GM18861 (cell line): ENCODE measurements around the gene TH.
"Not testable (repeated sequence)": the region's sequence is repeated elsewhere in the genome, so short reads cannot be mapped to it uniquely, and the experiment has no call there.

Experiments used
- ATAC-seq: cut with Tn5 transposase; IDR thresholded peaks from one replicate; pipeline ENCODE4 v1.9.1; 2021; ENCODE audit not compliant: unreplicated experiment

TH gene

DNA sequence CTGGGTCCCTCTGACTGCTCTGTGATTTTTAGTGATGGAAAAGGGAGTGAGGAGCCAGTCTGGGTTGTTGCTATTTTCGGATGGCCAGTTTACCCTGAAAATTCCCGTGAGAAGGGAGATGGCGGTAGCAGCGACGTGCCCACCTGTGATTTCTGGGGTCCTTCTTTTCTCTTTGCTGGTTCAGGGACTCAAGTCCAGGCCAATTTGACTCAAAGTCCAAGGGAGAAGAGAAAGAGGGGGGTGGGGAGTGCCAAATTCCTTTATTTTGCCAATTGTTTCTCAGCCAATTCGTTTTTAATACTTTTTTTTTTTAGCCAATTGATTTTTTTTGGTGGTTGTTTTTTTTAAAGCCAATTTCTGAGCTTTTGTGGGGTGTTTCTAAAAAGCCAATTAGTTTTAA lies 39.4 kb downstream of the TH start:
- no peak for ATAC-seq

DNA sequence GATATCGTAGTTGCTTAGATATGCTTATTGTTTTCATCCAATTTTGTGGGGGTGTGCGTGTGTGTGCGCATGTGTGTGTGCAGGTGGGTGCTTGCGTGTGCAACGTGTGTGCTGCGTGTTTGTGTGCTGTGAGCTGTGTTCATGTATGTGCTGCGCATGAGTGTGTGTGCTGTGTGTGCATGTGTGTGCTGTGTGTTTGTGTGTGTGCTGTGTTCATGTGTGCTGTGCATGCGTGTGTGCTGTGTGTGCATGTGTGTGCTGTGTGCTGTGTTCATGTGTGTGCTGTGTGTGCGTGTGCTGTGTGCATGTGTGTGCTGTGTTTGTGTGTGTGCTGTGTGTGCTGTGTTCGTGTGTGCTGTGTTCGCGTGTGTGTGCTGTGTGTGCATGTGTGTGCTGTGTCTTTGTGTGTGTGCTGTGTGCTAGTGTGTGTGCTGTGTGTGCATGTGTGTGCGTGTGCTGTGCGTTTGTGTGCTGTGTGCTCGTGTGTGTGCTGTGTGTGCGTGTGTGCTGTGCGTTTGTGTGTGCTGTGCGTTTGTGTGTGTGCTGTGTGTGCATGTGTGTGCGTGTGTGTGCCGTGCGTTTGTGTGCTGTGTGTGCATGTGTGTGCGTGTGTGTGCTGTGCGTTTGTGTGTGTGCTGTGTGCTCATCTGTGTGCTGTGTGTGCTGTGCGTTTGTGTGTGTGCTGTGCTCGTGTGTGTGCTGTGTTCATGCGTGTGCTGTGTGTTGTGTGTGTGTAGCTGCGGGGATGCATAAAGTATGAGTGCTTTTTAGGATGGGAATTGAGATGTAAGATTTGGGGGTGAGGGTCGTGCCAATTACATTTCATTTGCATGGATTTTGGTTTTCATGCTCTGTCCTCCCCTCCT lies 40.0 kb downstream of the TH start:
- ATAC-seq: no peak

DNA sequence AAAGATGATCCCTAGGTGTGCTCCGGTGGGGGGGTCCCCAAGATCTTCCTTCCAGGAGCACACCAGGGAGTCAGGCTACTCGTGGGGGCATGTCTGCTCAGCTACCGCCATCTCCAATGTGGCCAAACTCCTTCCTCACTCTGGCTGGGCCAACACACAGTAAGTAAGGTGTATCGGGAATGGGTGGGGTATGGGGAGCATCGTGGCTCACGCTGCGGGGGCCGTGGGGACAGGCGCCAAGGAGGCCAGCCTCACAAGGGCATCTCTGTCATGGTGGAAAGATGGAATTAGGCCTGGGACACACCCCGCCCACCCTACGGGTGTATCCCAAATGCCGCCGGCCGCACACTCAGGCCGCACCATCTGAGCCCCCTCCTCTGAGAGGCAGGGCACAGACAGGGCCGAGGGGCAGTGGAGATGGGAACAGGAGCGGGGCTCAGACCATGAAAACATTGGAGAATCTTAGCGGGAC lies 40.7 kb downstream of the TH start:
- no peak for ATAC-seq

DNA sequence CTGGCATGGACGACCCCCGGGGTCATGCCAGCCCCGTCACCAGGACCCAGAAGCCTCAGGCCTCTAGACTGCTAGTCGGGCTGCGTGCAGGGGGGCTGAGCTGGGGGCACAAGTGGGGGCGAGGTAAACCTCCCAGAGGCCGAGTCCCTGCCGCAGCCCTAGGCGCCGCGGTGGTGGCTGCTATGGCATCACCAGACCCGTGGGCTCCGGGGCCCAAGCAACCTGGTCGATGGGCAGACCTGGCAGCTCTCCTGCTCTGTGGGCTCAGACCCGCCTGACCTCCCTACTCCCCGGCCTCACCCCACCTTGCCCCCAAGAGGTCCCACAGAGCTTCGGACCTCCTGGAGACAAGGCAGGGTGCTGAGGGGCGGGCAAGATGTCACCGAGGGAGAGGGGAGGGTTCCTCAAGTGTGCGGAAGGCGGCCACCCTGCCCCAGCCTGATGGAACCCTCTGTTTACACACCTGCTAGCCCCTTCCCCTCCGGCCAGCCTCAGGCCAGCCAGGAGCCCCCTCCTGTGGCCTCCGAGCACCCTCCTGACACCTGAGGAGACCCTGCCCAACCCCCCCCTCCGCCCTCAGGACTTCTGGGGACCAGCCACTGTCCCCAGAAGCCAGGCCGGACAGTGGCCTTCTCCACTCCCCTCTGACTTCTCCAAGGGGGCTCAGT lies 41.8 kb downstream of the TH start:
- ATAC-seq: no peak

DNA sequence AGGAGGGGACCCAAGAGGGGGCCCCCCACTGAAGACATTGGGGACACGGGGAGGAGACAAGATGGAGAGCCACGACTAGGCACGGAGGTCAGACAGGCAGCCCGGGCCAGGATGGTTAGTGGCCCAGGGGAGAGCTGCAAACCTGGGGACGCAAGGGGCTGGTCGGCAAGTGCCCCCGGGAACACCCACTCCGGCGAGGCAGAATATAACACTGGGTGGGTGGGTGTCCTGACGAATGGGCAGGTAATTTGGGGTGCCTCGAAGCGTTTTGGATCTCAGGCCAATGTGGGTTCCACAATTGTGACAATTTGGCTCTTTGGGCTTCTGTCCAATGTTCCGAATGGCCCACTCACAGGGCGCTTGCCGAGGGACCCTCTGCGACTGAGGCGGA lies 42.3 kb downstream of the TH start:
- ATAC-seq: no peak

DNA sequence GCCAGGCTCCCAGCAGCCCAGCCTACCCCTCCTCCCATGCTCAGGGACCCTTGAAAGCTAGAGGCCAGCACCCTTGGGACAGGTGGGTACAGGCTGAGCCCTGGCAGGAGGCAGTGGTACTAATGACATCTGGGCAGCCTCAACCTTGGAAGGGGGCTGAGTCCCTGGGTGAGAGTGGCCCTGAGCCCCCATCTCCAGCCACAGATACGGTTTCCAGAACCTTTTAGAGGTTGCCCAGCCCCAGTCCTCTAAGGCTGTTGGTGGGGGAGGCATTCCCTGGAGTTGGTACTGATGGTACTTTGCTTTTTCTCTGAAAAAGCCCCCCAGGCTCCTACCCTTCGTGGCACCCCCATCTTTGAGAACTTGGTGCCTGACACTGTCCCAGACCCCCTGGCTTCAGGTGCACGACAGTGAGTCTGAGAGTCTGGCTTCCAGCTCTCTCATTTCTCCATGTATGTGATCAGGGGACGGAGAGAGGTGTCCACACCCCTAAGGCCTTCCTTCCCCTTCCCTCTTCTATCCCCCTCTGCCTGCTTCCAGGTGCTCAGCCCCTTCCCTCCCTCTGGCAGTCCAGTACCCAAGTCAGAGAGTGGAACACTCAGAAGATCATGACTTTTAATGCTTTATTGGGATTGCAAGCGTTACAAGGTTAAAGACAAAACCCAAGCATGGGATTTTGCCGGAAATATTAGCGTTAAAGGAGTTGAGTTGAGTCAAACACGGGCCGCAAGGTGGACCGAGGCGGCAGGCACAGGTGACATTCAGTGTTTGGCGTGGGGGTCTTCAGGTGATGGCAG lies 42.9 kb downstream of the TH start:
- ATAC-seq: no peak

DNA sequence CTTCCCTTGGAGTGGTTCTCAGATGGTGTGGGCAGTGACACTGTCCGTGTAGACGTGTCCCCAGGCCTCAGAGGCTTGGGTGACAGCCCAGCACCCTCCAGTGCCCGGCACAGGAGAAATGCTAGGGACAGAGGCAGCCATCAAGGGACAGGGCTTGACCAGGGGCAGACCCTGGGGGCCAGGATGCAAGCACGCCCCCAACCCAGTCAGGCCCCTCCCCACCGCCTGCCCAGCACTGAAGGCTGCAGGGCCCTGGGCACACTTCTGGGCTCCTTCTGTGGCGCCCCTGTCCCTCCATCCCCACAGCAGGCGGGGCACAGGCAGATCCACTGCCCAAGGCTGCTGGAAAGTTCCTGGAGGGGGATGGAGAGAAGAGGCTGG lies 43.5 kb downstream of the TH start:
- ATAC-seq: no peak

DNA sequence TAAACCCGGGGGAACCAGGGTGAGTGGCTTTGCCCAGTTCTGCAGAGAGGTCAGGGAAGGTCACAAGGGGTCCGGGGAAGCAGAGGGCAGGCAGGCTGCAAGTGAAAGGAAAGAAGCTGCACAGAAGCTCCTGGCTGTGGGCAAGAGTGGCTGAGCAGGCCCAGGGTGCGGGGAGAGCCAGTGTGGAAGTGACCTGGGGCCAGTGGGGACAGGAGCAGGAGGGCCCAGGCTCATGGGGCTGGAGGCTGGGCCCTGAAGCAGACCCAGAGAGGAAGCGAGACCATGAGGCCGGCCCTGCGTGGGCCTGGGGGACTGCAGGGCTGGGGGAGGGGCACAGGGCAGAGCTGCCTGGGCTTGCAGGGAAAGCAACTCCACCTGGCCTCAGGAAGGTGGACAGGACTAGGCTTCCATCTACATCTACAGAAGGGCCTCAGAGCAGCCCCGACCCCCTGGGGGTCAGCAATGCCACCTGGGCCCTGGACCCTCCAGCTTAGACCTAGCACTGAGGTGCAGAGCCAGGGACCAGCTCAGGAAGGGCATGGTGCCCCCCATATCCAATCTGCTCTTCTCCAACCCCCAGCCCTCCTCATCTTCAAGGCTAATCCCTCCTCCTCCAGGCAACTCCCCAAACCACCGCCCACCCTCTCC lies 44.0 kb downstream of the TH start:
- ATAC-seq: no peak

DNA sequence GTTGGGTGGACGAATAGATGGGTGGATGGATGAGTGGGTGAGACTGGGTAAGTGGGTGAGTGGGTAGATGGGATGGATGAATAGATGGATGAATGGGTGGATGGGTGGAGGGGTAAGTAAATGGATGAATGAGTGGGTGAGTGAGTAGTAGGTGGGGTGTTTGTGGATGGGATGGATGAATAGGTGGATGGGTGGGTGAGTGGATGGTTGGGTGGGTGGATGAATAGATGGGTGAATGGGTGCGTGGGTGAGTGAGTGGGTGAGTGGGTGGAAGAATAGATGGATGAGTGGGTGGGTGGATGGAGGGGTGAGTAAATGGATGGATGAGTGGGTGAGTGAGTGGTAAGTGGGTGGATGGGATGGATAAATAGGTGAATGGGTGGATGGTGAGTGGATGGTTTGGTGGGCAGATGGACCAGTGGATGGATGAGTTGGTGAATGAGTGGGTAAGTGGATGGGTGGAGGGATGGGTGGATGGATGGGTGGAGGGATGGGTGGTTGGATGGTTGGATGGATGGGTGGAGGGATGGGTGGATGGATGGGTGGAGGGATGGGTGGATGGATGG lies 45.0 kb downstream of the TH start:
- ATAC-seq: no peak

DNA sequence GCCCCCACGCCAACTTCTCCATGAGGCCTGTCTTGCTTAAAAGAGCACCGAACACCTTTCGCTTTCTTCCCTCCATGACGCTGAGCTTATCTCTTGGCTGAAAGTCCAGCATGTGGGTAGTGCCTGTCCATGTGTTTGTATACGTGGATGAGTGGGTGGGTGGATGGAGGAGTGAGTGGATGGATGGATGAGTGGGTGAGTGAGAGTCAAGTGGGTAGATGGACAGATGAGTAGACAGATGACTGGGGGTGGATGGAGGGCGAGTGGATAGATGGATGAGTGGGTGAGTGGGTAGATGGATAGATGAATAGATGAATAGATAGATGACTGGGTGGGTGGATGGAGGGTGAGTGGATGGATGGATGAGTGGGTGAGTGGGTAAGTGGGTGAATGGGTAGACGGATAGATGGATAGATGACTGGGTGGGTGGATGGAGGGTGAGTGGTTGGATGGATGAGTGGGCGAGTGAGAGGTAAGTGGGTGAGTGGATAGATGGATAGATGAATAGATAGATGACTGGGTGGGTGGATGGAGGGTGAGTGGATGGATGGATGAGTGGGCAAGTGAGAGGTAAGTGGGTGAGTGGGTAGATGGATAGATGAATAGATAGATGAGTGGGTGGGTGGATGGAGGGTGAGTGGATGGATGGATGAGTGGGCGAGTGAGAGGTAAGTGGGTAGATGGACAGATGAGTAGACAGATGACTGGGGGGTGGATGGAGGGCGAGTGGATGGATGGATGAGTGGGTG lies 46.7 kb downstream of the TH start:
- not testable (repeated sequence) for ATAC-seq

DNA sequence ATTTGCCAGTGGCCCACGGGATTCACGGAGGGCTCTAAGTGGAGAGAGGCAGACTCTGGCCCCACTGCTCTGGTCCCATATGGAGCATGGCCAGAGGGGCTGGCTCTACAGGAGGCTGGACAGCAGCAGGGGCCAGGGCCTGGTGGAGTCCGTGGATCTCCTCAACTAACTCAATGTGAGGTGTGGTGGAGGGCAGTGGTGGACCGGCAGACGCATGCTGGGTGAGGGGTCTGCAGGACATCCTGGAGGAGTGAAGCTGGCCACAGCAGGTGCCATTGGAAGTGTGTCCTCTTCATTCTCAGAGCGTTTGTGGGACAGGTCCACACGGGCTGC lies 48.0 kb downstream of the TH start:
- ATAC-seq: no peak

DNA sequence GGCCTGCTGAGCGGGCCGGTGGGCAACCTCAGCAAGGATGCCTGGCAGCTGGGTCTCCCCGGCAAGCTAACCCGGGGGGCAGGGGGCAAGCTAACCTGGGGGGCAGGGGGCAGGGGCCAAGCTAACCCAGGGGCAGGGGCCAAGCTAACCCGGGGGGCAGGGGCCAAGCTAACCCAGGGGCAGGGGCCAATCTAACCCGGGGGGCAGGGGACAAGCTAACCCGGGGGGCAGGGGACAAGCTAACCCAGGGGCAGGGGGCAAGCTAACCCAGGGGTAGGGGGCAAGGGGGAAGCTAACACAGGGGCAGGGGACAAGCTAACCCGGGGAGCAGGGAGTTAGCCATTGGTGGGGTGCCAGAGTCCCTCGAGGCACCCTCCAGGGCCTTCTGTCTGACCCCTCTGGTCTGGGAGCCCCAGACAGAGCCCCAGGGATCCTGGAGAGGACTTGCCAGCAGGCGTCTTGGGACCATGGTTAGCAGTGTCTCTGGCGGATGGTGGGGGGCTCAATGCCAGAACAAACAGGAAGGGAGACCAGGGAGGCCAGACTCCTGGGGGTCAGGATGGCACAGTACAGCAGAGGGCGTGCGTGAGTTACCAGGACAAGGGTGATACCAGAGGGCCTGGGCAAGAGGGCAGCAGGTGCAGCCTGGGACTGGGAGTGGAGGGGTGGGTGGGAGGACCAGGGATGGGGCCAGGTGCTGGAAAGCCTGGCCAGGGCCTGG lies 48.5 kb downstream of the TH start:
- no peak for ATAC-seq

DNA sequence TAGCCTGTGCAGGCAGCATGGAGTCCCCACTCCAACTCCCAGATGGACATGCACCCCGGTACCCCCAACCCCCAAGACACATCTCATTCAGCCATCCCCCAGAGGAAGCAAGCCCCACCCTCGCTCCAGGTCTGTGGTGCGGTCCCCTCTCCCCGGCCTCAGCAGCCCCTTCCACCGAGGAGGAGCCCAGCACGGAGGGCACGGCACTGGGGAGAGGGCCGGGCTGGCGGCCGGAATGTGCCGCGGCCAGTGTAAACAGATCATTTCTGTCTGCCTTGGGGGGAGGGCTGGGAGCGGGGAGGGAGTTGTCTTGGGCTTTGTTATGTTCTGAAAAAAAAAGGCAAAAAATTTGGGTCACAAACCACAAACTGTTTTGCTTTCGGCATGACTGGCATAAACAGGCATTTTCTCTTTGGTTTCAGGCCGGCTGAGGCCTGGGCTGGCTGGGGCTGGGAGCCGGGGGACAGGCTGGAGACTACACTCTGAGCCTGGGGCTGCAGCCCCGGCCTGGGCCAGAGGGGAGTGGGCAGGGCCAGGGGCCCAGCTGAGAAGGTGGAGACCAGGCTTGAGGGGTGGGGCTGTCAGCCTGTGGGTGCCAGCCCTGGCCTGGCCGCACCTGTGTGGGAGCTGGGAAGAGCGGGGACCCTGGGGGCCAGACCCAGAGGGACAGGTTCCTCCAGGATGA lies 49.3 kb downstream of the TH start:
- ATAC-seq: no peak

DNA sequence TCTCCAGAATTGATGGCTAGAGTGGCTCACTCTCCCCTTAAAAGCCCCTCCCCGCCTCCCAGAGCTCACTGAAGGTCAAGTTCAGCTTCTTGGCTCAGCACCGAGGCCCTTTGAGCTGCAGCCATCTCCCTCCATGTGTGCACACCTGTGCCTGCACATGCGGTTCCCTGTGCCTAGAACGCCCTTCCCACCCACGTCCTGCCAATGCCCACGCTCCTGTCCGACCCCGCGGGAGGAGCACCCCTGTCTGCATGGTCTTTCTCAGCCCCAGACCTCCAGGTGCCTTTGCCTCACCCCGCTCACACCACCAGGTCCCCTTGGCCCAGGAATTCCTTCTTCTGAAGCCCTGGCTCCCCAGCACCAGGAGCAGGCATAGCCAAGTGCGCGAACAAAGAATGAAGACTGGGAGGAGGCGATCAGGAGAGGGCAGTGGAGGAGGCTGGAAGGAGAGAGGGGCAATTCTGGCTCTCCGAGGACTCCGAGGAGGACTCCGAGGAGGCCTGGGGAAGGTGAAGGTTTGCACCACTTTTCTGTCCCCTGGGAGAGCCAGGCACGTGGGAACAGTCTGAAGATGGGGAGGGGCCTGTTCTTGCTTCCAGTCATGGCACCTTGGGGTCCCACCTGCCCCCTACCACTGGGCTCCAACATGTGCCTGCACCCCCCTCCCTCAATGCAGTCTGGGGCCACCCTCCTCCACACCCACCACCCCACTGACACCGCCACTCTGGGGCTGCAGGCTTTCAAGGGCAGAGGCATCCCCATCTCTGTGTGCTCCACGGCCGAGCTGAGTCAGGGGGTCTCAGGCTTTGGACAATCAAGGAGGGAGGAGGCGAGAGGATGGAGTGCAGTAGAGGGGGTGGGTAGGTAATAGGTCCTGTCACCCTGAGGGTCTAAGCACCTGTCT lies 50.1 kb downstream of the TH start:
- no peak for ATAC-seq

DNA sequence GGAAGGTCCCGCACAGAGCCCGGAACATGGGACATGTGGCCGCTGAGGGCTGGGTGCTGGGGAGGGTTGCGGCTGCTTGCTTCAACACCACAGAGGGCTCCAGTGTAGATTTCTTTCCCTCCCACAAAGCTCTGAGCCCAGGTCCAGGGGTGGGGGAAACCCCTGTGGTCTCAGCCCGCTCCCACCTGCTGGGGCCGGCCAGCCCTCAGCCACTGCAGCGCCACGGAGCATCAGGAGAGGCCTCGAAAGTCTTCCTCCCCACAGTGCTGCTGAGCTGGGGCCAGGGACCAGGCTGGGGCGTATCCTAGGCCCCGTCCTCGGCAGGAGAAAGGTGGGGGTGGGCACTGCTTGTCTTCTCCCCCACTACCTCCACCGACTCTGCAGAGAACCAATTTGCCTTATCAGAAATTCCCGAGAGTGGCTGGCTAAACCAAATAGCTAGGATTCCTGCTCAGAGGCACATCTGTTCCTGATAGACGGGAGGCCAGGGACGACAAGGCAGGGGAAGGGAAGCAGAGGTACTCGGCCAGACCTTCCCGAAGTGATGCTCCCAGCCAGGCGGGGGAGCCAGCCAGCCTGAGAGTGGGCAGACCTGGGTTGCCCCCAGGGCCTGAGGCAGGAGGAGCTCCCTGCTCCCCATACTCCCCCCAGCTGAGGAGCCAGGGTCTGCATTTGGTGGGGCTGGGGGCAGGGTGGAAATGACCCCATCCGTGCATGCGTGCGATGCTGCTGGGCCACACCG lies 51.1 kb downstream of the TH start:
- no peak for ATAC-seq

DNA sequence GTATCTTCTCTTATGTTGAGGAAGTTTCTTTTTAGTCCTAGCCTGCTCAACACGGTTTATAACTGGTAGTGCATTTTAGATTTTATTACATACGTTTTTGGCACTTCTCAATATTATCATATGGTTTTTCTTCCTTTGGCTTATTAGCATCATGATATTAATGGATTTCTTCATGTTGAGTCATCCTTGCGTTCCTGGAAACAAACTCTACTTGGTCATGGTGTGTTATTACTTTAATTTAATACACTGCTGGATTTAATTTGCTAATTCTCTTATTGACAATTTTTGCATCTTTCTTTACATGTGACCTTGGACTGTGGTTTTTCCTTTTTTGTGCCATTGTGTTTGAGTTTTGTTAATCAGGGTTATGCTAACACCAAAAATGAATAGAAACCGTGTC lies 52.9 kb downstream of the TH start:
- no peak for ATAC-seq

DNA sequence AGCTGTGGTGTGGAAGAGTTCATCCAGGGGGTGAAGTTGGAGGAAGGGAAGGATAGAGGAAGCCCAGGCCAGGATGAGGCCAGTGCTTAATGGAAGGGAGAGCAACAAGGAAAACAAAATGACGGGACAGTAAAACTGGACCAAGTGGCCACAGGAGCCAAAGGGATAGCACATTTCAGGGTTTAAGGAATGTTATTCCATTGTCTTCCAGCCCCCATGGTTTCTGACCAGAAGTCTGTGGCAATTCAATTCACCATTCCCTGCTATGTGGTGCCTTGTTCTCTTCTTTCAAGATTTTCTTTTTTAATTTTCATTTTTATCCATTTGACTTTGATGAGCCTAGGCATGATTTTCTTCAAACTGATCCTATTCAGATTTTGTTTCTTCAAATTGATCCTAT lies 54.9 kb downstream of the TH start:
- no peak for ATAC-seq
